NOMO-1 treated with DMSO at 0.1 percent for 48 hours (cell line): Measurements from ENCODE around the gene FAM200A.
"Not testable (repeated sequence)": the region's sequence is repeated elsewhere in the genome, so short reads cannot be mapped to it uniquely, and the experiment has no call there.

Source experiments
- DNase-seq: peaks from one replicate; lab custom pipeline; 2025; ENCODE audit not compliant: unreplicated experiment; lab: John Stamatoyannopoulos, UW

The FAM200A gene

GRCh38 chr7:99504603-99505323 lies 47.2 kb downstream of the FAM200A start, which contains the start of gene ZKSCAN5:
Gene ZKSCAN5, plus strand, starts transcription at chr7:99504662. Its CDS starts 1,383 bp downstream, at chr7:99506045.
- peak; percentile 98 for DNase-seq

DNA sequence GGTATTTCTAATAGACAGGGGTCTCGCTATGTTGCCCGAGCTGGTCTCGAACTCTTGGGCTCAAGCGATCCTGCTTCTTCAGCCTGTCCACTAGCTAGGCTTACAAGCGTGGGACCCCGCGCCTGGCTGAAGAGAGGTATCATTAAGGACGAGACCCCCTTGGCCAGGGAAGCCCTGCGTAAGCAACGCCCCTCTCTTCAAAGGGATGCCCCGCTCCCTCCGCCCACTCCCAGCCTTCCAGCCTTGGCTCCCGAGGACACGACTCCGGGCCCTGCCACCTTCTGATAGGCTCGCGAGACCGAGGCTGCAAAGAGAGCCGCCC lies 47.7 kb downstream of the FAM200A start:
- DNase-seq, result no peak

- DNase-seq, result not testable (repeated sequence)
These were observed 50.7 kb downstream of the FAM200A start for GRCh38 chr7:99501236-99501635.

- no peak for DNase-seq
These were observed 51.3 kb downstream of the FAM200A start for GRCh38 chr7:99500637-99501009.

DNA sequence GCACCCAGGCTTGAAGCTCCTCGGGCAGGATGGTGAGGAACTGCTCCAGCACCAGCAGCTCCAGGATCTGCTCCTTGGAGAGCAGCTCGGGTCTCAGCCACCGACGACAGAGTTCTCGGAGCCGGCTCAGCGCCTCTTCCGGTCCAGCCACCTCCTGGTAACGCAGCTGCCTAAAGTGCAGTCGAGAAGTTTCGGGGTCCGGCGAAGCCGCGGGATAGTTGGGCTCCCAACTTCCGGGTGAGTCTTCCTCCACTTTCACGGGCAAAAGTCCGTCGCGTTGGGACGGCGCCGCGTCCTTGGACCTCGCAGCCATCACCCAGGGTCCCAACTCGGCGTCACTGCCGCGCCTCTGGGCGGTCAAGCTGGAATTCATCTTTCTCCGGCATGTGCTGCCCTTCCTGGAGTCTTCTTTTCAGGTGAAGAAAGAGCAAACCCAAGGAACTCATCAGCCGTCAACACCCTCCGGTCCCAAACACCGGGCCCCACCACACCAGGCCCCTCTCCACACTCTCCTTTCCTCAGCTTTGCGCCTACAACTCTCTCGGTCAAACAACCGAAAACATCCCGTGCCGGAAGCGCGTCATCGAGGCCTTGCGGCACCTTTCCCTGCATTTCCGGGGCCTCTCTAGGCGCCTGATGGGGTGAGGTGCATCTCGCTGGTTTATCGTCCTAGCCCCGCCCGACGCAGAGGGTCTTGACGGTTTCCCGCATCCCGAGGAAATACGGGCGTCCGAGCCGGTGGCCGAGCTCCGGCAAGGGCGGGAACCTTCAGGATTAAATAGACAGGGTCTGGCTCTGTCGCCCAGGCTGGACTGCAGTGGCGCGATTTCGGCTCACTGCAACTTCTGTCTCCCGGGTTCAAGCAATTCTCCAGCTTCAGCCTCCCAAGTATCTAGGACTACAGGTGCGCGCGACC lies 51.9 kb downstream of the FAM200A start, which contains the start of gene ZNF394:
Gene ZNF394, minus strand, starts transcription at position 561 of the 916 bp plus-strand sequence. Its CDS starts 188 bp downstream, at position 373.
- peak; percentile 91 for DNase-seq

- peak; percentile 52 for DNase-seq
These were observed 52.6 kb downstream of the FAM200A start for GRCh38 chr7:99499371-99499720.

DNA sequence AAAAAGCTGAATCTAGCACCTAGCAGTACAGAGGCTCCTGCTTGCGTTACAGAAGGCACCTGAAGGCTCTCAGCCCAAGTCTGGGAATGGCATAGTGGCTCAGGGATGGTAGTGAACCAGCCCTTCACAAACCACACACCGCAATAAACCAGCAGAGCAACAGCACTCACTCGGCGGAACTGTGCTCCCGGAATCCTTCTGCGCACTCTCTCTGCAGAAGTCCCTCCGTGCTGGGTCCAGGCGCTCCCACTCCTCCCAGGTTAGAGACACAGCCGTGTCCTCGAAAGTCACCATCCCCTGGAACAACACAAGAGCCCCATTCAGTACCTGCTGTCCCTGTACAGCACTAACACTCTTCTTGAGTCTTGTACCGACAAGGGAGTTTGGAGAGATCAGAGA lies 53.4 kb downstream of the FAM200A start:
- no peak for DNase-seq

DNA sequence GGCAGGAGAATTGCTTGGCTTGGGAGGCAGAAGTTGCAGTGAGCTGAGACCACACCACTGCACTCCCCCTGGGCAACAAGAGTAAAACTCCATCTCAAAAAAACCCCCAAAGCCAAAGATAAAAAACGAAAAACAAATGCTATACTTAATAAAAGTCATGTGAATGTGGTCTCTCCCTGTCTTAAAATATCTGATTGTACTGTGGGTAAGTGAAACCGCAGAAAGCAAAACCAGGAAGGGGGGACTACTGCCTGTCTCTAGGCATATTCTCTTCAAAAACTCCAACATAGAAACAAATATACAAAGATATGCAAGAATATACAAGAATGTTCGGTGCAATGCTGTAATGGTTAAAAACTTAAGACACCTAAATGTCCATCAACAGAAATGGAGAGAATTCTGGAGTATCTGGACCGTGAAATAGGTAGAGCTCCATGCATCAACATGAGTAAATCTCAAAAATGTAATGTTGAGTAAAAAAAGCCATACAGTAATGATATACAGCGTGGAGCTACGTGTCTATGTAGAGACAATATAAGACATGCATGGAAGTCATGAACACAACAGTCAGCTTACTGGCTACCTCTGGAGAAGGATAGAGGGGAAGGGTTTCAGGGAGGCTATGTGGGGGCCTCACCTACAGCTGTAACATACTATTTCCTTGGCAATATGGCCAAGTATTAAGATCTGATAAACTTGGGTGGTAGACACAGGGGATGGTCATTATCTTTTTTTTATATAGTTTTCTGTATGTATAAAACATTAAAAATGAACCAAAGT lies 54.0 kb downstream of the FAM200A start:
- DNase-seq, result no peak
